ENCODE results near the gene RPLP2.

DNA sequence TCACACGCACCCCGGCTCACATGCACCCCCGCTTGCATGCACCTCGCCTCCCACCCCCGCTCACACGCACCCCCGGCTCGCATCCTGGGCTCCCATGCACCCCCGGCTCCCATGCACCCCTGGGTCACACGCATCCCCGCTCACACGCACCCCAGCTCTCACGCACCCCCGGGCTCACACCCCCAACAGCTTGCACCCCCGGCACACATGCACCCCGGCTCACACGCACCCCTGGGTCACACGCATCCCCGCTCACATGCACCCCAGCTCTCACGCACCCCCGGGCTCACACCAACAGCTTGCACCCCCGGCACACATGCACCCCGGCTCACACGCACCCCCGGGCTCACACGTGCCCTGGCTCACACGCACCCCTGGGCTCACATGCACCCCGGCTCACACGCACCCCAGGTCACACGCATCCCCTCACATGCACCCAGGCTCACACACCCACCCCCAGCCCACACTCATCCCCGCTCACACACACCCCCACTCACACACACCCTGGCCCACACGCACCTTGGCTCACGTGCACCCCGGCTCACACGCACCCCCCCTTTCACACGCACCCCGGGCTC is 49.1 kb downstream of the RPLP2 start:
- TF ChIP-seq EZH2 (IDR thresholded peaks at IDR 0.05; ENCODE audit: borderline replicate concordance, insufficient read depth, low read depth, low read length, poor library complexity, severe bottlenecking): no peak
- TF ChIP-seq, protein P1, sequence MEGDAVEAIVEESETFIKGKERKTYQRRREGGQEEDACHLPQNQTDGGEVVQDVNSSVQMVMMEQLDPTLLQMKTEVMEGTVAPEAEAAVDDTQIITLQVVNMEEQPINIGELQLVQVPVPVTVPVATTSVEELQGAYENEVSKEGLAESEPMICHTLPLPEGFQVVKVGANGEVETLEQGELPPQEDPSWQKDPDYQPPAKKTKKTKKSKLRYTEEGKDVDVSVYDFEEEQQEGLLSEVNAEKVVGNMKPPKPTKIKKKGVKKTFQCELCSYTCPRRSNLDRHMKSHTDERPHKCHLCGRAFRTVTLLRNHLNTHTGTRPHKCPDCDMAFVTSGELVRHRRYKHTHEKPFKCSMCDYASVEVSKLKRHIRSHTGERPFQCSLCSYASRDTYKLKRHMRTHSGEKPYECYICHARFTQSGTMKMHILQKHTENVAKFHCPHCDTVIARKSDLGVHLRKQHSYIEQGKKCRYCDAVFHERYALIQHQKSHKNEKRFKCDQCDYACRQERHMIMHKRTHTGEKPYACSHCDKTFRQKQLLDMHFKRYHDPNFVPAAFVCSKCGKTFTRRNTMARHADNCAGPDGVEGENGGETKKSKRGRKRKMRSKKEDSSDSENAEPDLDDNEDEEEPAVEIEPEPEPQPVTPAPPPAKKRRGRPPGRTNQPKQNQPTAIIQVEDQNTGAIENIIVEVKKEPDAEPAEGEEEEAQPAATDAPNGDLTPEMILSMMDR (IDR thresholded peaks at IDR 0.05): no peak
